ENCODE data around the gene U2AF2. TPM values are rescaled to one million over a fixed set of nuclear protein-coding genes. Genes with fewer than 3 reads are reported as not detected.

Gene U2AF2
- total RNA-seq, 3 donors from 2014 or later (not counting 1 experiment from before 2014, with no cell fraction given), result 304 to 322 (median 321) TPM

DNA sequence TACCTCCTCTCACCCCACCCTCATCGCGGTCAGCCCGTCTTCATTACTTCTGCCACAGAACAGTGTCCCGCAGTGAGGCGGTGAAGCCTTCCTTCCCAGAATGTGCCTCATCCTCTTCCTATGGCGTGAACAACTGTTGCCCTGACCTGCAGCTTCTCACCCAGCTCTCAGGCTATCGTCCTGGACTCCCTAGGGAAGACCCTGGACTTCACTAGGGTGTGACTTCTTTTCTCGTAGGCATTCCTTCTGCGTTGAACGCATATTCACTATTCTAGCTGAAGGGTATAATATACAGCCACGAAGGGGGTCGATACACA is 48.4 kb upstream of the U2AF2 start:
- Histone ChIP-seq H3K36me3 (ENCODE audit: control insufficient read depth, insufficient read depth, low read length) (peaks cover 2% of the 10 kb centered on the region), H3K27me3 (ENCODE audit: control insufficient read depth, insufficient read depth, low read length) (no peaks in the 10 kb centered on the region), H3K27ac (ENCODE audit: low read length) (peak overlapping the region; percentile 88), H3K4me3 (ENCODE audit: low read length) (peak overlapping the region; percentile 66), H3K9me3 (ENCODE audit: control insufficient read depth, insufficient read depth, low read length) (no peaks in the 10 kb centered on the region), H3K4me1 (ENCODE audit: control insufficient read depth, insufficient read depth, low read length) (peaks cover 28% of the 10 kb centered on the region)
- DNase-seq (no peak), ATAC-seq (no peak)
- intact Hi-C loops (cut with micrococcal nuclease), result loop anchor here (1.0 to 5.0 kb wide), 2 partner anchors 36 to 89 kb away; partner anchors contain the start of genes ZNF580 and ZNF581
- TF ChIP-seq, protein P1, sequence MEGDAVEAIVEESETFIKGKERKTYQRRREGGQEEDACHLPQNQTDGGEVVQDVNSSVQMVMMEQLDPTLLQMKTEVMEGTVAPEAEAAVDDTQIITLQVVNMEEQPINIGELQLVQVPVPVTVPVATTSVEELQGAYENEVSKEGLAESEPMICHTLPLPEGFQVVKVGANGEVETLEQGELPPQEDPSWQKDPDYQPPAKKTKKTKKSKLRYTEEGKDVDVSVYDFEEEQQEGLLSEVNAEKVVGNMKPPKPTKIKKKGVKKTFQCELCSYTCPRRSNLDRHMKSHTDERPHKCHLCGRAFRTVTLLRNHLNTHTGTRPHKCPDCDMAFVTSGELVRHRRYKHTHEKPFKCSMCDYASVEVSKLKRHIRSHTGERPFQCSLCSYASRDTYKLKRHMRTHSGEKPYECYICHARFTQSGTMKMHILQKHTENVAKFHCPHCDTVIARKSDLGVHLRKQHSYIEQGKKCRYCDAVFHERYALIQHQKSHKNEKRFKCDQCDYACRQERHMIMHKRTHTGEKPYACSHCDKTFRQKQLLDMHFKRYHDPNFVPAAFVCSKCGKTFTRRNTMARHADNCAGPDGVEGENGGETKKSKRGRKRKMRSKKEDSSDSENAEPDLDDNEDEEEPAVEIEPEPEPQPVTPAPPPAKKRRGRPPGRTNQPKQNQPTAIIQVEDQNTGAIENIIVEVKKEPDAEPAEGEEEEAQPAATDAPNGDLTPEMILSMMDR (IDR thresholded peaks at IDR 0.05), result peak; percentile 16
- Mint-ChIP-seq H3K4me3 (peak overlapping the region; percentile 94), H3K36me3 (no peaks in the 10 kb centered on the region), H3K27ac (peak overlapping the region; percentile 93 to 95), H3K4me1 (peaks cover 56 to 73% of the 10 kb centered on the region in 2 donors), H3K9me3 (no peaks in the 10 kb centered on the region), H3K27me3 (ENCODE audit: low read depth in 2 of 2) (no peaks in the 10 kb centered on the region)
- 29% methylated on average over 12 of the region's 12 CpGs for WGBS (ENCODE audit: insufficient coverage)

GRCh38 chr19:55606817-55607216 is 48.0 kb upstream of the U2AF2 start:
- no peaks in the 10 kb centered on the region for H3K27me3 Mint-ChIP-seq (ENCODE audit: low read depth in 2 of 2)
- H3K27me3 ChIP-seq (ENCODE audit: control insufficient read depth, insufficient read depth, low read length), result no peaks in the 10 kb centered on the region
- peaks cover 56 to 73% of the 10 kb centered on the region in 2 donors for H3K4me1 Mint-ChIP-seq
- no peaks in the 10 kb centered on the region for H3K9me3 ChIP-seq (ENCODE audit: control insufficient read depth, insufficient read depth, low read length)
- H3K9me3 Mint-ChIP-seq, result no peaks in the 10 kb centered on the region
- no peak overlapping the region for H3K4me3 ChIP-seq (ENCODE audit: low read length)
- no peaks in the 10 kb centered on the region for H3K36me3 Mint-ChIP-seq
- DNase-seq (no peak), ATAC-seq (no peak)
- H3K4me1 ChIP-seq (ENCODE audit: control insufficient read depth, insufficient read depth, low read length), result peaks cover 31% of the 10 kb centered on the region
- H3K4me3 Mint-ChIP-seq, result peak overlapping the region; percentile 94
- 72% methylated on average over 9 of the region's 9 CpGs for WGBS (ENCODE audit: insufficient coverage)
- peaks cover 2% of the 10 kb centered on the region for H3K36me3 ChIP-seq (ENCODE audit: control insufficient read depth, insufficient read depth, low read length)
- no peak overlapping the region for H3K27ac ChIP-seq (ENCODE audit: low read length)
- intact Hi-C loops (cut with micrococcal nuclease), result loop anchor here (1.0 to 5.0 kb wide), 2 partner anchors 35 to 90 kb away; partner anchors contain the start of genes ZNF580 and ZNF581
- H3K27ac Mint-ChIP-seq, result peak overlapping the region; percentile 93 to 95
- TF ChIP-seq, protein P1 (IDR thresholded peaks at IDR 0.05), result no peak

DNA sequence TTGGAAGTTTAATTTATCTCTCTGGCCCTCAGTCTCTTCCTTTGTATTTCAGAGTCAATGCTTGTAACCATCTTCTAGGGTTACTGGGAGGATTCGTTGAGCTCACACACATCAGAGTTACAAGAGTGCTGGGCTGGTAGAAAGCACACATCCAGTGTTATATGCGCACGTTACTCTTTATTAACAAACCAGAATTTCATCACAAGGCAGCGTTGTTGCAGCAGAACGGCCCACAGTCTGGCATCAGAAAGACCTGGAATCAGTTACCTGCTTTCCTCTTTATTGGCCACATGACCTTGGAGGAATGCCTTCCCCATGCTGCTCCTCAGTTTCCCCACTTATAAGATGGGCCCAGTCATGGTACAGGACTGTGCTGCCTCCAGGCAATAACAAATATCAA is 45.5 kb upstream of the U2AF2 start:
- Histone ChIP-seq H3K27me3 (ENCODE audit: control insufficient read depth, insufficient read depth, low read length) (no peaks in the 10 kb centered on the region), H3K4me3 (ENCODE audit: low read length) (no peak overlapping the region), H3K9me3 (ENCODE audit: control insufficient read depth, insufficient read depth, low read length) (no peaks in the 10 kb centered on the region), H3K36me3 (ENCODE audit: control insufficient read depth, insufficient read depth, low read length) (peaks cover 2% of the 10 kb centered on the region), H3K27ac (ENCODE audit: low read length) (no peak overlapping the region), H3K4me1 (ENCODE audit: control insufficient read depth, insufficient read depth, low read length) (peaks cover 28% of the 10 kb centered on the region)
- 97% methylated on average over 5 of the region's 5 CpGs for WGBS (ENCODE audit: insufficient coverage)
- DNase-seq (no peak), ATAC-seq (no peak)
- H3K36me3 Mint-ChIP-seq, result no peaks in the 10 kb centered on the region
- TF ChIP-seq, protein P1 (IDR thresholded peaks at IDR 0.05), result no peak
- no peaks in the 10 kb centered on the region for H3K9me3 Mint-ChIP-seq
- no peak overlapping the region for H3K27ac Mint-ChIP-seq
- intact Hi-C loops (cut with micrococcal nuclease), result loop anchor here (5.0 kb wide), 1 partner anchor 33 kb away; the partner anchor contains the start of genes ZNF580 and ZNF581
- no peaks in the 10 kb centered on the region for H3K27me3 Mint-ChIP-seq (ENCODE audit: low read depth in 2 of 2)
- peaks cover 47 to 74% of the 10 kb centered on the region in 2 donors for H3K4me1 Mint-ChIP-seq
- H3K4me3 Mint-ChIP-seq, result no peak overlapping the region

All from natural killer cell (primary cell).